Epidermal melanocyte (primary cell): ENCODE results near the gene SLC43A1.
A peak's percentile ranks its signal among the peaks of the same experiment; 100 is the strongest.

ENCODE experiments used
- DNase-seq: peaks from one replicate; pipeline ENCODE4 v3.0.0; 2011; ENCODE audit warnings: low spot score; ENCODE audit not compliant: insufficient read length

SLC43A1 gene

DNA sequence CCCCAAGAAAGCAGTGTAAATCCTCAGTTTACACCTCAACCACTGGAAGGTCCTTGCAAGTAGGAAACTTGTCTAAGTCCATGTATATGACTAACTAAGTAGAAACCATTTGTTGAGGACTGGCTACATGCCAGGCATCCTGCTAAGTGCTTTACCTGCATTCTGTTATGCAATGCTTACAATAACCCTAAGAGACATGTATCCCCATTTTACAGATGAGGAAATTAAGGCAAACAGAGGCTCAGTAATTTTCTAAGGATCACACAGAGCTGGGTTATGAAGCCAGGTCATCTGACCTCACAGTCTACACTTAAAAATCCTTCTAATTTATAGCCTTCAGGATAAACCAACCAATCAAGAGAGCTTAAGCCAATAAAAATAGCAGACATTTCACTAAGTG, 13.5 kb upstream of the SLC43A1 start:
- DNase-seq: no peak

DNA sequence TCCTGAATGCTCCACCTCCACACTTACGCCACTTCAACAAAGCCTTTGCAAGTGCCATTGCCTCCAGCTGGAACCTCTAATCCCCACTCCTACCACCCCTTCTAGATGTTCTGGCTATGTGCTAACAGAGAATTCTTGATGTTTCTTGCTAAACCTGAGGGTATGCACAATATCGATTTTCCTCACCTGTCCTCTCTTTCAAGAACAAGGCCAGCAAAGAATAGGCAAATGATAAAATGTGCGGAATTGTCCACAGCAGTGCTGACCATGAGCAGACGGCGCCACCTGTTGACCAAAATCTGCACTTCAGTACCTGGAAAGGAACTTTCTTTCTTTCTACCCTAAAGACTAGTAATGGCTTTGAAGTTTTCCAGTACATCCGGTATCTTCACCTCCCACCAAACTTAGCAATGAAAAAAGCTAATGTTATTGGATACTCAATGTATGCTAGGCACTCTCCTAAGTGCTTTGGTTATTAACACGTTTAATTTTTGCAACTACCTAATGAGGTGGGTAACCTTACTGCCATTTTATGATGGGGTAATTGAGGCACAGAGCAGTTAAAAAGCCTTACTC, 11.6 kb upstream of the SLC43A1 start:
- no peak for DNase-seq

DNA sequence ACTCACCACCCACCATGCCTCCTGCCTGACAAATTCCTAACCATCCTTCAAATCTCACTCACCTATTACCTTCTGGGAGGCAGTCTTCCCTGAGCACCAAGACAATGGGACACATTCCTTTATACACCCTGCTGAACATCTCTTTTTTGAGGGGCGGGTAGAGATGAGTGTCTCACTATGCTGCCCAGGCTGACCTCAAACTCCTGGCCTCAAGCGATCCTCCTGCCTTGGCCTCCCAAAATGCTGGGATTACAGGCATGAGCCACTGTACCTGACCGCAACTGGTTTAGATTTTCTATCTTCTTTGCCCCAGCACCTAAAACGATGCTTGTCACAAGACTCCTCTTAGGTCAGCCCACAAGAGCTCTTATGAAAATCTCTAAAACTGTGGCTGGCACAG, 7.9 kb upstream of the SLC43A1 start:
- DNase-seq: no peak

DNA sequence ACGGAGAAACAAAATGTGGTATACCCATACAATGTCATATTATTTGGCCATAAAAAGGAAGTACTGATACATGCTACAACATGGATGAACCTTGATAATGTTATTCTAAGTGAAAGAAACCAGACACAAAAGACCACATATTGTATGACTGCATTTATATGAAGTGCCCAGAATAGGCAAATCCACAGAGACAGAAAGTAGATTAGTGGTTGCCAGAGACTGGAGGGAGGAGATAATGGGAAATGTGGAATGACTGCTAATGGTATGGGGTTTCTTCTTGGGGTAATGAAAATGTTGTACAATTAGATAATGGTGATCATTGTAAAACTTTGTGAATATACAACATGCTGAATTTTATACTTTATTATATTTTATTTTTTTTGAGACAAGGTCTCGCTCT, 5.6 kb upstream of the SLC43A1 start:
- DNase-seq: no peak

DNA sequence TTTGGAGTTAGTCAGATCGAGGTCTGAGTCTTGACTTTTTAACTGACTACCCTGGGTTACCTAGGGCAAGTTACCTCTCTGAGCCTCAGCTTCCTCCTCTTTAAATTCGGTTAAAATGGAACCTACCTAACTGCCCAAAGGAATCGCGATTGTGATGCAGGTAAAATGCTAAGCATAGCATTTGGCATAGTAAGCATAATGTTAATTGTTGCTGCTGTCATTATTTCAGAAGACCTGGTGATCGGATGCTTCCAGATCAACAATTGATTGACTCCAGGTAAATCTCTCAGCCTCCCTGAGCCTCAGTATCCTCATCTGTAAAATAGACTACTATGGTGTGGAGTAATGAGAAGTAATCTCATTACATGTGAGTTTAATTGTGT, 550 bp upstream of the SLC43A1 start:
- no peak for DNase-seq

DNA sequence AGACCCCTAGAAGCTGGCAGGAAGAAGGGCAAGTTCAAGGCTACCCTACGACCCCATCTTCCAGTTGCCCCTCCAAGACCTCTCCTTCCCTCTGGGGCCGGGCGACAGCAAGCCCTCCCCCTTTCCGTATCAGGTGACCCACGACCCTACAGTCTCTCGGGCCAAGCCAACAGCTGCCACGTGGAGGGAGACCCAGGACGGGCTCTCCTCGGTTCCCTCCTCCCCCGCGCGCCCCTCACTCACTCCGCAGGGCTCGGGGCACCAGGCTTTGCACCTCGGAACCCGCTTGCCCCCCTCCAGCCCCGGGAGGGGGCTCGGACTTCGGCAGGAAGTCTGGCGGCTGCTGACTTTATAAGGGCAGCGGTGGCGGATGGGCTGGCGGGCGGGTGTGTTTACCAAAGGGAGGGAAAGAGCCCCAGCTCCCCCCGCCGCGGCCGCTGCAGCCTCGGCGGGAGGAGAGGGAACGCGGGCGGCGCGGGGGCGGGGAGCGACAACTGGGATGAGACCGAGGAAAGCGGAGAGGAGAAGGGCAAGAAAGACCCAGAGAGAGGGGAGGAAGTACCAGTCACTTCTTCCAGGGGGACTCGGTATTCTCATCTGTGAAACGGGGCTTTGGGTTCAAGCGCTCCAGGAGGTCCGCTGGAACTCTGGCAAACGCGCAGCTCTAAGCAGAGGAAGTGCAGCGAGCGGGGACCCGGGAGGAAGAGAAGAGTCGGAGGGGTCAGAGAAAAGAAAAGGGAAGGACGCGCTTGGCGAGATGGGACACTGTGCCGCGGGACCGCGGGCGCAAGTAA, 767 bp downstream of the SLC43A1 start:
- no peak for DNase-seq

DNA sequence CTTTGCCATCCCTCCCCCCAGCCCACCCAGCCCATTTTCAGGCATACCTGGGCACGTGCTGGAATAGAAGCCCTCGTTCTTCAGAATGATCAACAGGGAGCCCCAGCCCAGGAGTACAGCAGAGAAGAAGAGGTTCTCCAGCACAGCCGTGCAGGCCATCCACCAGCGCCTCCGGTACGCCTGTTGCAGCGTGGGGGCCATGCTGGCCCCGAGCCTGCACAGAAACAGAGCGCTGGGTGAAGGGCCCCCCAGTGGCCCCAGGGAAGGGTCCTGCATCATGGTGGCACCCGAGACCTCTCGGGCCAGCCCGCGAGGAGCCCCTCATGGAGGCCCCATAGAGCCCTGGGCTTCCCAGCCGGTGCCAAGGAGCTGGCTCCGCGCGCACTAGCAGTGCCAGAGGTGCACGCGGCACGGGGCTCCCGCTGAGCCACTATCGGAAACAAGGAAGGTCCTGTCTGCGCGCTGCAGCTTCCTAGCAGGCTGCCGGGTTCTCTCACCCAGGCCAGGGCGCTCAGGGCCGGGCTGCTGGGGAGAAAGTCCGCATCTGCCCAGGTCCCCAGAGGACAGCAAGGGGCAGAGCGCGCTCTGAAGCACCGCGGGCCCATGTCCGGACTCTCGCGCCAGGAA, 1.5 kb downstream of the SLC43A1 start:
- no peak for DNase-seq

DNA sequence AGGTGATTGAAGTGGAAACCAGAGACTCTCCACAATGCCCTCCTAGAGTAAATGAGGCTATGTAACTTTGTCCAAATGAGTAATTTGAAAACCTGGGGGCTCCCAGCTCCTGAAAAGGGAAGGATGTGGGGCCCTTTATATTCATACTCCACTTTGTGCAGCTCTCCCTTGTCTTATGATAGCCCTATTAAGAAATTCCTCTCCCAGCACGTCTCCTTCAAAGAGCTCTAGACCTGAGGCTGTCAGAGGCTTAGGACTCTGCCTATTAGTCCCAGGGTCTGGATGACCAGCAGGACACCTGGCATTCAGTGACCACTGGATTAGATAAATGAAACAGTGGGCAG, 2.1 kb downstream of the SLC43A1 start:
- no peak for DNase-seq

DNA sequence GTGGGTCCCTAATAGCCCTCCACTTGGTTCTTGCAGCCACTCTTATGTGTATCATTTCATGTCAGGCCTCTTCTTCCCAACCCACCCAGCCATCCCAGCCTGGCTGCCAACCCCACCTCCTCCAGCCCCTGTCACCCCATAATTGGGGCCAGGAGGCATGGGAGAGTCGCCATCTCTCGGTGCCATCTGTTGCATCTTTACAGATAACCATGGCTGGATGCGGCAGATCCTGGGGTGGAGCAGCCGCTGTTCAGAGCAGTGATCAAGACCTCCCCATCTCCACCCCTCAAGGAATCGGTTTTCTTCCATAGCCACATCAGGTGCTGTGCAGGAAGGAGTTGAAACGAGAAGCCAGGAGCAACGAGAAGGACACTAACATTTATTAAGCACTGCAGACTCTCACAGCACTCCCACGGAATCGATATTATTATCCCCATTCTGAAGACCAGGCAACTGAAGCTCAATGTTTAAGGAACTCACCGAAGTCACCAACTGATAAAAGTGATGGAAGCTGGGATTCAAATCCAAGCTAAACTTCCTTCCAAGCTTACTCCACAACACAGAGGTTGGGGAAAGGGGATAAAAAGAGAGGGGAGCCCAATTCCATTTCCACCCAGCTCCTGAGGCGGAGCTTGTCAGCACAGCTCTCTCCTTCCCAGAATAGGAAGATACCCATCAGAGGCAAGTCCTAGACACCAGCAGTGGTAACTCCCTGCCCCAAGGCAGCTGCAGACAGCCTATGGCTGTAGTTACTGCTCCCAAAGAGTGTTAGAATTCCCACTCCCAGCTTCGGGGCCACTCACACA, 2.7 kb downstream of the SLC43A1 start:
- no peak for DNase-seq

DNA sequence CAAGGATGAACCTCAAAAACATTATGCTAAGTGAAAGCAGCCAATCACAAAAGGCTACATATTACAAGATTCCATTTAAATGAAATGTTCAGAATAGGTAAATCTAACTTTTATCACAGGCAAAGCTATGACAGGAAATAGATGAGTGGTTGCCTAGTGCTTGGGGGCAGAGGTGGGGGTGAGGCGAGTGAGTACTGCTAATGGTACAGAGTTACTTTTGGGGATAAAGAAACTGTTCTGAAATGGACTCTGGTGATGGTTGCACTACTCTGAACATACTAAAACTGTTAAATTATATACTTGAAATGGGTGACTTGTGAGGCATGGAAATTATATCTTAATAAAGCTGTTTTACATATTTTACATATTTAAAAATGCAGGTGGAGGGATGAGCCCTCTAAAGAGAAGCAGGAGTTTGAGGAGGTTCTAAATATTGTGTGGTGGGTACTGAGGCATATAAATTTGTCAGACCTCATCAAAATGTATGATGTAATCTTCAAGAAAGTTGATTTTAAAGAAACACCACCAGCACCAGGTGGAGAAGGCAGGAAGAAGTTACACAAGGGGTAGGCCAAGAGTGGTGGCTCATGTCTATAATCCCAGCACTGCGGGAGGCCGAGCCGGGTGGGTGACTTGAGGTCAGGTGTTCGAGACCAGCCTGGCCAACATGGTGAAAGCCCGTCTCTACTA, 3.6 kb downstream of the SLC43A1 start:
- no peak for DNase-seq

DNA sequence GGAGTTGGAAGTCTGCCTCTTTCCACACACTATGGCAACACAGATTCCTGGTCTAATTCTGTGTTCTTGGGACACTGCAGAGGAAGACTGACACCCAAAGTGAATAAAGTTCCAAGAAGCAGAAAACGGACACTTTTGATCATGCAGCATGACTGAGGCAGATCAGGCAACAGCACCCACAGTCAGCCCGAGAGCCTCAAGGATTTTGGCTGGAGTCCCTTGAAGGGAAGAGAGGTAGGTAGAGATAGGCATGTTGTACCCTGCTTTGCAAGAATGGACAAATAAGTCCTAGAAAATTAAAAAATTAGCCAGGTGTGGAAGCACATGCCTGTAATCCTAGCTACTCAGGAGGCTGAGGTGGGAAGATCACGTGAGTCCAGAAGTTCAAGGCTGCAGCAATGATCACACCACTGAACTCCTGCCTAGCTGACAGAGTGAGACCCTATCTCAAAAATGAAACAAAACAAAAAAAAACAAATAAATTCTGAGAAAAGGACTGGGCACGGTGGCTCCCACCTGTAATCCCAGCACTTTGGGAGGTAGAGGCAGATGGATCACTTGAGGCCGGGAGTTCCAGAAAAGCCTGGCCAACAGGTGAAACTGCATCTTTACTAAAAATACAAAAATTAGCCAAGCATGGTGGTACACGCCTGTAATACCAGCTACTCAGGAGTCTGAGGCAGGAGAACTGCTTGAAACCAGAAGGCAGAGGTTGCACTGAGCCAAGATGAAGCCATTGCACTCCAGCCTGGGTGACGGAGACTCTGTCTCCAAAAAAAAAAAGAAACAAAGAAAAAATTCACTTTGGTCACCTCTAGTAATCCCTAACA, 6.9 kb downstream of the SLC43A1 start:
- no peak for DNase-seq

DNA sequence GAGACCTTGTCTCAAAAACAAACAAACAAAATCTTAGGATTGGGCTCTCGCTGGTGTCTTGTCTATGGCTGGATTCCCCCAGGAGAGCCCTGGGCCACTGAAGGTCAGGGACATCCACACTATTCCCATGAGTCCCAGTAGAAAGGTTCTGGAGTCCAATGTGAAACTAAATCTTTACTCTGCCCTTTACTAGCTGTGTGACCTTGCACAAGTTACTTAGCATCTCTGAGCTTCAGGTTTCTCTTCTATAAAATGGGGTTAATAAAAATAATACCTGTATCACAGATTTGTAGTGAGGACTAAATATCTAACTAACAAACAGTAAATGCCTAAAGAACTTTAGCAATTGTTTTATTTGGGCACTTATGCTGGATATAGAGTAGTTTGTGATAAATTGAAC, 9.0 kb downstream of the SLC43A1 start:
- no peak for DNase-seq

DNA sequence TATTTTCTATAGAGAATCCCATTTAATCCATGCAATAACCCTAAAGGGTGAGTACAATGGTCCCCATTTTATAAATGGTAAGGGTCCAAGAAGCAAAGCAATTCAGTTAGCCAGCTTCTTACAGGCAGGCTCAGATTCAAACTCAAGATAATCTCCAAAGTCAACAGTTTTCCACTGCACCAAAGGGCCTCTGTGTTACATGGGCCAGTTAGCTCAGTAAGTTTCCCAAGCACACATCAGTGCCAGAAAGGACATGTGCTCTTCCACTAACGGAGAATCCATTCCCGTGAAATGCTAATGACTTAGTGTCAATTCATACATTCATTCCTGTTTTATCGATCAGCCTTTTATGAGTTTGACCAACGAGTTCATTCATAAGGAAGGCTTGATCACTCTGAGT, 11.0 kb downstream of the SLC43A1 start:
- no peak for DNase-seq

DNA sequence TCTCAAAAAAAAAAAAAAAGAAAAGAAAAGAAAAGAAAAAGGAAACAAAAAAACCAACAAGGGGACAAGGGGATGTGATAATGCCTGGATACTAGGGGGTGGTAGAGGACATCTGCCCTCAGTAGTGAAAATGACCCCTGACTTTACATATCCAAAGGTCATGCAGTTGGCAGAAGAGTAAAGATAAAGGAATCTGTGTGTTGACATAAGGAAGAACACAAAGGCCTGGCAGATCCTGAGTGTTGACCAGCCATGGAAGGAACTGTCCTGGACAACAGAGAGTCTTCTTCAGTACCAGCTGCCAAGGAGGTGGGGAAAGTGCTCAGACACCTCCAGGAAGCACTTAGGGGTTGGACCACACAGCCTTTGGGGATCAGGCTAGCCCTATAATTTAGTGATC, 12.6 kb downstream of the SLC43A1 start:
- no peak for DNase-seq

DNA sequence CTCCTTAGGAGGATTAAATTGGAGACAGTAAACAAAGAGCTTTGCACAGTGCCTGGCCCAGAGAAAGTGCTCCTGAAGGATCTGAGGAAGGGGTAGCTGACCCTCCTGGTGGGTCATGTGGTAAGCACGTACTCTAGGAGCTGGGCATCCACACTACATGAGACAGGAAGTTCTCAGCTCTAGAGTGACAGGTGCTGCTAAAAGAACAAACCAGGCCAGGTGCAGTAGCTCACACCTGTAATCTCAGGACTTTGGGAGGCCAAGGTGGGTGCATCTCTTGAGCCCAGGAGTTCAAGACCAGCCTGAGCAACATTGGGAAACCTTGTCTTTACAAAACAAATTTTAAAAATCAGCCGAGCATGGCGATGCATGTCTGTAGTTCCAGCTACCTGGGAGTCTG, 13.1 kb downstream of the SLC43A1 start:
- no peak for DNase-seq

DNA sequence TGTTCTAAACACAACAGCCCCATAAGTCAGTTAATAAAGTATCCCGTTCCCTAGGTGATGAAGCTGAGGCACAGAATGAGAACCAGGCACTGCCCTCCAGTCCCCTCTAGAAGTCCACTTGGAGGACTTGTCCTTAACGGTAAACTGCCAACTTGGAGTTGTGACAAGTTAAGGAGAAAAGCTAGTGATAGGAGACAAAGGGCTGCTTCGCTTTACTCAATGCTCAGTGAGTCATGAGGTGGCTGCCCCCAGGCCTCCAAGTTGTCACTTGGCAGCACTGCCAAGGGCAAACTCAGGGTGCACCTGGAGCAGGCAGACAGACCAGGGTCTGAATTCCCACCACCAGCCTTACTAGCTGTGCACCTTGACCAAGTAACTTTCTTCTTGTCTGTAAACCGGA, 13.5 kb downstream of the SLC43A1 start:
- DNase-seq: no peak

DNA sequence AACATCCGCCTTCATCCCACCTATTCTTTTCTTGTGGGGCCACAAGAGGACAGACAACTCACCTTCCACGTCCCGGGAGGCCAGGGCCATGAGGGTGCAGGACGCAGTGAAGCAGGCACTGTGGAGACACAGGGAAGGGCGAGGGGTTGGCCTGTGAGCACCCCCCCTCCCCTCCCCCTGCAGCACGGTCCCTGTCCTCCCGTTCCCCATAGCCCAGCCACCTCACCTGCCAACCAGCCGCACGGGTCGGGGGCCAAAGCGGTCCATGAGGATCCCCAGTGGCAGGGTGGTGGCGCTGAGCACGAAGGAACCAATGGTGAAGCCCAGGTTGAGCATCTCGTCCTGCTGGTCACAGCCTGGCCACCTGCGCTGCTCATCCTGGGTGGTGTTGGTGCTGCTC, 14.6 kb downstream of the SLC43A1 start:
- no peak for DNase-seq

DNA sequence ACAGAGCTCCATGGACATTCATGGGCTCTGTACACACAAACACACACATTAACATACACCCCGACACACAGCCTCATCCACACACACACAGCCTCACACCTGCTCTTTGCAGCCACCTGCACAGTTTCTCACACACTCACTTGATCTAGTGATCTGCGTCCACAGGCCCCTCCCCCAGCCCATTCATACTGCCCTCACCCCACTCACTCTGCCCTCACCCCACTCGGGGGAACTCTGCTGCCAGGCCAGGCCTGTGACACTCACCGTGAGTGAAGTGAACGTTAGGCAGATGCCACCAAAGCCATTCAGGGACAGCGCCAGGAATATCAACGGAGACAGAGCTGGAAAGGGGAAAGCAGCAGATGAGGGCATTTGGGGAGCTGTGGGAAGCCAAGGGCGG, 15.0 kb downstream of the SLC43A1 start:
- DNase-seq: no peak

DNA sequence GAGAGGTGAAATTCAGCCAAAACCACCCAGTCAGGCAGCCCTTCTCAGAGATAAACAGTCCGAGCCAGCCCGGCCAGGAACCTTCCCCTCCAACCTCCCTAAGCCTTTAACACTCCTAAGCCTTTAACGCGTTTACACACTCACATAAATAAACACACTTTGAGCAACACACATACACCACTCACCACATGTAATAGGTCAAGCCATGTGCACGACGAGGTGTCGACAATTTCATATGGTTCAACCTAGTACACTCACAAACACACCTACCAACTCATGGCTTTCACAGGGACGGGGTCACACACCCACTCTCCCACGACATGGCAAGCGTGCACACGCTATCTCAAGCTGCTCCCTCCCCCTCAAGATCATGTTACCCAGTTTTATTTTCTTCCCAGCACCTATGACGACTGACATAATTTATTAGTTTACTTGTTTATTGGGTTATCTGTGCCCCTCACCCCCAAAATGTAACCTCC, 15.5 kb downstream of the SLC43A1 start:
- DNase-seq: no peak

DNA sequence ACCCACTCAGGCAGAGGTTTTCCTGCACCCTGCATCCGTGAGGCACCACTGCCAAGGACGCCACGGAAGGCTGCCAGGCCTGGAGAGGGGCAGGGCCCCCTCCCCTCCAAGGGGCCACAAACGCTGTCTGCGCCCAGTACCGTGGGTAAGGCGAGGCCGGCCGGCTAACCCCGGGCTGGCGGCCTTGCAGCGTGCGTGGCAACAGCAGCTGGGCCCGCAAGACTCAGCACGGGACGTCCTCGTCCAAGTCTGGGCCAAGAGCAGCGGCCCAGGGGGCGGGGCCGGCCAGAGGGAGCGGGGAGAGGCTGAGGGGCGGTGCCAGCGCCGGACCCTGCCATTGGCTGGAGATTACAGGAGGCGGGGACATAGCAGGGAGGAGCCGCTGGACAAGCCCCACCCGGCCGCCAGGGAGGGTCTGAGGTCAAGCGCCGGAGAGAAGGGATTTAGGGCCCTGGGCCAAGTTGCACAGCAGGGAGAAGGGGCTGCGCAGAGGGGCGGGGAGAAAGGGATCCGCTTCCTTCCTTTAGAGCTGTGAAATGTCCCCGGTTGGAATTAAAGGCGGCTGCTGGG, 16.0 kb downstream of the SLC43A1 start:
- DNase-seq: peak; percentile 98
